GM23338 (cell line): ENCODE results near the gene CUX1. TPM values are rescaled to one million over a fixed set of nuclear protein-coding genes. Genes with fewer than 3 reads are reported as not detected.

Experiments used
- ATAC-seq: fragments of 200-7000 bp; cut with Tn5 transposase; 3 replicates; pipeline ENCODE4 v1.9.1; 2020
- DNase-seq: peaks from one replicate; pipeline ENCODE4 v3.0.0-alpha.2; 2015; ENCODE audit warnings: low spot score
- H2AFZ ChIP-seq: fragments of 200-600 bp; sonication (generic); 2 replicates; pipeline ENCODE4 v1.8.0; 2016; ENCODE audit warnings: antibody characterized with exemption, mild to moderate bottlenecking, moderate library complexity
- H3F3A ChIP-seq: fragments of 200-600 bp; sonication (generic); replicated peaks from 2 replicates; pipeline ENCODE4 v1.8.0; 2017; ENCODE audit warnings: antibody characterized with exemption, mixed run types, low read depth
- H3K27ac ChIP-seq: fragments of 200-600 bp; sonication (generic); 2 replicates; pipeline ENCODE4 v1.6.1; 2016; ENCODE audit warnings: low read depth
- H3K27me3 ChIP-seq: fragments of 200-600 bp; sonication (generic); 2 replicates; pipeline ENCODE4 v1.8.0; 2016; ENCODE audit warnings: mild to moderate bottlenecking, mixed run types, moderate library complexity; ENCODE audit not compliant: insufficient read depth
- H3K36me3 ChIP-seq: fragments of 200-600 bp; sonication (generic); 2 replicates; pipeline ENCODE4 v1.8.0; 2016; ENCODE audit warnings: mild to moderate bottlenecking; ENCODE audit not compliant: insufficient read depth
- H3K4me1 ChIP-seq: fragments of 200-600 bp; sonication (generic); 2 replicates; pipeline ENCODE4 v1.8.0; 2016; ENCODE audit warnings: mild to moderate bottlenecking, moderate library complexity; ENCODE audit not compliant: insufficient read depth
- H3K4me2 ChIP-seq: fragments of 200-600 bp; sonication (generic); 2 replicates; pipeline ENCODE4 v1.7.1; 2017; ENCODE audit warnings: mixed run types
- H3K4me3 ChIP-seq: fragments of 200-600 bp; sonication (generic); 2 replicates; pipeline ENCODE4 v1.6.1; 2016; ENCODE audit warnings: mixed run types
- H3K79me2 ChIP-seq: fragments of 200-600 bp; sonication (generic); replicated peaks from 2 replicates; pipeline ENCODE4 v1.8.0; 2017; ENCODE audit warnings: mild to moderate bottlenecking; ENCODE audit not compliant: insufficient read depth
- H3K9me2 ChIP-seq: fragments of 200-600 bp; sonication (generic); 2 replicates; pipeline ENCODE4 v1.8.0; 2017; ENCODE audit not compliant: insufficient read depth
- H4K20me1 ChIP-seq: fragments of 200-600 bp; sonication (generic); replicated peaks from 2 replicates; pipeline ENCODE4 v1.8.0; 2017; ENCODE audit warnings: mild to moderate bottlenecking; ENCODE audit not compliant: insufficient read depth
- H3K27ac Mint-ChIP-seq: 2 replicates; pipeline ENCODE4 v1.8.0; 2020; ENCODE audit warnings: inconsistent platforms, mild to moderate bottlenecking, moderate library complexity, mixed read lengths
- H3K27me3 Mint-ChIP-seq: 3 replicates; pipeline ENCODE4 v1.8.0; 2022; ENCODE audit warnings: low read depth, mild to moderate bottlenecking, moderate library complexity, mixed read lengths, inconsistent platforms; ENCODE audit not compliant: insufficient read depth, poor library complexity
- H3K36me3 Mint-ChIP-seq: 3 replicates; pipeline ENCODE4 v1.8.0; 2021; ENCODE audit warnings: low read depth, mild to moderate bottlenecking, inconsistent platforms, moderate library complexity, mixed read lengths
- H3K4me1 Mint-ChIP-seq: 3 replicates; pipeline ENCODE4 v1.8.0; 2020; ENCODE audit warnings: mild to moderate bottlenecking, inconsistent platforms, mixed read lengths
- H3K4me3 Mint-ChIP-seq: 3 replicates; pipeline ENCODE4 v1.8.0; 2021; ENCODE audit warnings: moderate library complexity, mild to moderate bottlenecking, inconsistent platforms, mixed read lengths
- H3K9me3 Mint-ChIP-seq: 3 replicates; pipeline ENCODE4 v1.8.0; 2020; ENCODE audit warnings: moderate library complexity, mild to moderate bottlenecking, inconsistent platforms, mixed read lengths
- CREB1 ChIP-seq: fragments of 250-450 bp; sonication (Bioruptor Pico); IDR thresholded peaks from 2 replicates; pipeline ENCODE4 v1.5.0; 2020; ENCODE audit warnings: low read depth, mild to moderate bottlenecking, moderate library complexity
- EZH2 ChIP-seq: fragments of 200-600 bp; sonication (generic); IDR thresholded peaks from one replicate; pipeline ENCODE4 v1.8.0; 2017; ENCODE audit warnings: antibody characterized with exemption, mild to moderate bottlenecking, low read depth; ENCODE audit not compliant: unreplicated experiment
- EZH2phosphoT487 ChIP-seq: fragments of 200-600 bp; sonication (generic); IDR thresholded peaks from one replicate; pipeline ENCODE4 v1.8.1; 2018; ENCODE audit warnings: antibody characterized with exemption; ENCODE audit not compliant: unreplicated experiment
- JUNB ChIP-seq: IDR thresholded peaks from one replicate; pipeline ENCODE4 v1.6.1; 2016; ENCODE audit warnings: antibody characterized with exemption; ENCODE audit not compliant: unreplicated experiment
- NANOG ChIP-seq: IDR thresholded peaks from 2 replicates; pipeline ENCODE4 v1.6.1; 2016; ENCODE audit warnings: antibody characterized with exemption, borderline replicate concordance
- POLR2AphosphoS5 ChIP-seq: IDR thresholded peaks from 2 replicates; pipeline ENCODE4 v1.6.1; 2016; ENCODE audit warnings: antibody characterized with exemption, low read depth
- REST ChIP-seq: IDR thresholded peaks from one replicate; pipeline ENCODE4 v1.6.1; 2018; ENCODE audit warnings: antibody characterized with exemption; ENCODE audit not compliant: unreplicated experiment
- STAT1 ChIP-seq: IDR thresholded peaks from one replicate; pipeline ENCODE4 v1.6.1; 2016; ENCODE audit warnings: antibody characterized with exemption; ENCODE audit not compliant: unreplicated experiment
- ZNF114 ChIP-seq: fragments of 250-450 bp; sonication (Bioruptor Pico); IDR thresholded peaks from 2 replicates; pipeline ENCODE4 v1.5.0; 2020; ENCODE audit warnings: mild to moderate bottlenecking, moderate library complexity
- ZNF331 ChIP-seq: fragments of 250-450 bp; sonication (Bioruptor Pico); IDR thresholded peaks from 2 replicates; pipeline ENCODE4 v1.5.0; 2020; ENCODE audit warnings: low read depth, mild to moderate bottlenecking, moderate library complexity
- polyA plus RNA-seq: library from polyadenylated mRNA; unstranded; fragments of >200 nt; fragmentation: Nextera tagmentation; extraction: Ambion mirVana; gene quantifications from 2 replicates; pipeline ENCODE4 v1.2.1, GENCODE V29; 2016
- total RNA-seq: library from RNA; depleted of rRNA; stranded (reverse); fragments of >200 nt; shearing (Covaris generic); gene quantifications from 2 replicates; pipeline ENCODE4 v1.2.3, GENCODE V29; 2014
- TF ChIP-seq, protein P1 (sequence below), 2 experiments: fragments of 200-600 bp in 1 of 2; sonication (generic) in 1 of 2; conservative IDR thresholded peaks; 2 replicates each; pipeline versions ENCODE4 v1.5.1 to v1.6.1; 2016 to 2017; ENCODE audit warnings: antibody characterized with exemption in 2 of 2, low read depth in 2 of 2, mild to moderate bottlenecking in 2 of 2, moderate library complexity in 1 of 2
- TF ChIP-seq, protein P2 (sequence below): fragments of 250-450 bp; sonication (Bioruptor Pico); IDR thresholded peaks from 2 replicates; pipeline ENCODE4 v1.5.0; 2020; ENCODE audit warnings: mild to moderate bottlenecking, moderate library complexity
- TF ChIP-seq, protein P3 (sequence below): IDR thresholded peaks from 2 replicates; pipeline ENCODE4 v1.6.1; 2016; ENCODE audit warnings: antibody characterized with exemption

CUX1 gene
- total and polyA plus RNA-seq, 2 experiments from 2014 or later, result 49.9 to 64.0 TPM

DNA sequence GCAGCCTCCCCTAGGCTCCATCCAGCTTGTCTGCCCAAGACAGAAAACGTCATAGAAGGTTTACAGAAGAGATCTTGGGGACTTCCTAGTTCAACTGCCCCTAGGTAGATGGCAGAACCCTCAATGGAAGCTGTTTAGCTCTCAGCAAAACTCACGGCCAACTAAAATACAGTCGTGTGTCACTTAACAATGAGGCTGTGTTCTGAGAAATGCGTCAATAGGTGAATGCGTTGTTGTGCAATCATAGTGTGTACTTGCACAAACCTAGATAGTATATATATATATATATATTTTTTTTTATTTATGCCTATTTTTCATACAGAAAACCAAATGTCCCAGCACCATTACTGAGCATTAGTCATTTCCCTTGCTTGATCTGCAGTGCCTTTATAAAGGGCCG is 368.9 kb downstream of the CUX1 start:
- Mint-ChIP-seq H3K27ac (no peak overlapping the region; the same call in 1 of the 2 replicates), H3K27me3 (peaks cover 17% of the 10 kb centered on the region), H3K36me3 (peaks cover 37% of the 10 kb centered on the region), H3K9me3 (no peaks in the 10 kb centered on the region), H3K4me3 (no peak overlapping the region), H3K4me1 (peaks cover 17% of the 10 kb centered on the region)
- DNase-seq (no peak), ATAC-seq (no peak)
- no peaks in the 10 kb centered on the region for H3F3A ChIP-seq
- no peaks in the 10 kb centered on the region for H4K20me1 ChIP-seq
- H2AFZ ChIP-seq, result no peak overlapping the region
- H3K4me2 ChIP-seq, result no peak overlapping the region
- H3K79me2 ChIP-seq, result no peaks in the 10 kb centered on the region
- no peaks in the 10 kb centered on the region for H3K27me3 ChIP-seq
- H3K36me3 ChIP-seq, result peaks cover 4% of the 10 kb centered on the region; the same call in 1 of the 2 replicates
- peaks cover 13% of the 10 kb centered on the region for H3K4me1 ChIP-seq
- TF ChIP-seq JUNB (no peak), CREB1 (CRISPR knock-in tag) (no peak), EZH2 (no peak), EZH2phosphoT487 (no peak), ZNF331 (no peak), STAT1 (no peak), POLR2AphosphoS5 (no peak), REST (no peak), ZNF114 (CRISPR knock-in tag) (no peak), NANOG (no peak)
- TF ChIP-seq, protein P1, sequence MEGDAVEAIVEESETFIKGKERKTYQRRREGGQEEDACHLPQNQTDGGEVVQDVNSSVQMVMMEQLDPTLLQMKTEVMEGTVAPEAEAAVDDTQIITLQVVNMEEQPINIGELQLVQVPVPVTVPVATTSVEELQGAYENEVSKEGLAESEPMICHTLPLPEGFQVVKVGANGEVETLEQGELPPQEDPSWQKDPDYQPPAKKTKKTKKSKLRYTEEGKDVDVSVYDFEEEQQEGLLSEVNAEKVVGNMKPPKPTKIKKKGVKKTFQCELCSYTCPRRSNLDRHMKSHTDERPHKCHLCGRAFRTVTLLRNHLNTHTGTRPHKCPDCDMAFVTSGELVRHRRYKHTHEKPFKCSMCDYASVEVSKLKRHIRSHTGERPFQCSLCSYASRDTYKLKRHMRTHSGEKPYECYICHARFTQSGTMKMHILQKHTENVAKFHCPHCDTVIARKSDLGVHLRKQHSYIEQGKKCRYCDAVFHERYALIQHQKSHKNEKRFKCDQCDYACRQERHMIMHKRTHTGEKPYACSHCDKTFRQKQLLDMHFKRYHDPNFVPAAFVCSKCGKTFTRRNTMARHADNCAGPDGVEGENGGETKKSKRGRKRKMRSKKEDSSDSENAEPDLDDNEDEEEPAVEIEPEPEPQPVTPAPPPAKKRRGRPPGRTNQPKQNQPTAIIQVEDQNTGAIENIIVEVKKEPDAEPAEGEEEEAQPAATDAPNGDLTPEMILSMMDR (conservative IDR thresholded peaks at IDR 0.05; ENCODE audit: low read depth in 2 of 2), result no peak
- TF ChIP-seq, protein P2, sequence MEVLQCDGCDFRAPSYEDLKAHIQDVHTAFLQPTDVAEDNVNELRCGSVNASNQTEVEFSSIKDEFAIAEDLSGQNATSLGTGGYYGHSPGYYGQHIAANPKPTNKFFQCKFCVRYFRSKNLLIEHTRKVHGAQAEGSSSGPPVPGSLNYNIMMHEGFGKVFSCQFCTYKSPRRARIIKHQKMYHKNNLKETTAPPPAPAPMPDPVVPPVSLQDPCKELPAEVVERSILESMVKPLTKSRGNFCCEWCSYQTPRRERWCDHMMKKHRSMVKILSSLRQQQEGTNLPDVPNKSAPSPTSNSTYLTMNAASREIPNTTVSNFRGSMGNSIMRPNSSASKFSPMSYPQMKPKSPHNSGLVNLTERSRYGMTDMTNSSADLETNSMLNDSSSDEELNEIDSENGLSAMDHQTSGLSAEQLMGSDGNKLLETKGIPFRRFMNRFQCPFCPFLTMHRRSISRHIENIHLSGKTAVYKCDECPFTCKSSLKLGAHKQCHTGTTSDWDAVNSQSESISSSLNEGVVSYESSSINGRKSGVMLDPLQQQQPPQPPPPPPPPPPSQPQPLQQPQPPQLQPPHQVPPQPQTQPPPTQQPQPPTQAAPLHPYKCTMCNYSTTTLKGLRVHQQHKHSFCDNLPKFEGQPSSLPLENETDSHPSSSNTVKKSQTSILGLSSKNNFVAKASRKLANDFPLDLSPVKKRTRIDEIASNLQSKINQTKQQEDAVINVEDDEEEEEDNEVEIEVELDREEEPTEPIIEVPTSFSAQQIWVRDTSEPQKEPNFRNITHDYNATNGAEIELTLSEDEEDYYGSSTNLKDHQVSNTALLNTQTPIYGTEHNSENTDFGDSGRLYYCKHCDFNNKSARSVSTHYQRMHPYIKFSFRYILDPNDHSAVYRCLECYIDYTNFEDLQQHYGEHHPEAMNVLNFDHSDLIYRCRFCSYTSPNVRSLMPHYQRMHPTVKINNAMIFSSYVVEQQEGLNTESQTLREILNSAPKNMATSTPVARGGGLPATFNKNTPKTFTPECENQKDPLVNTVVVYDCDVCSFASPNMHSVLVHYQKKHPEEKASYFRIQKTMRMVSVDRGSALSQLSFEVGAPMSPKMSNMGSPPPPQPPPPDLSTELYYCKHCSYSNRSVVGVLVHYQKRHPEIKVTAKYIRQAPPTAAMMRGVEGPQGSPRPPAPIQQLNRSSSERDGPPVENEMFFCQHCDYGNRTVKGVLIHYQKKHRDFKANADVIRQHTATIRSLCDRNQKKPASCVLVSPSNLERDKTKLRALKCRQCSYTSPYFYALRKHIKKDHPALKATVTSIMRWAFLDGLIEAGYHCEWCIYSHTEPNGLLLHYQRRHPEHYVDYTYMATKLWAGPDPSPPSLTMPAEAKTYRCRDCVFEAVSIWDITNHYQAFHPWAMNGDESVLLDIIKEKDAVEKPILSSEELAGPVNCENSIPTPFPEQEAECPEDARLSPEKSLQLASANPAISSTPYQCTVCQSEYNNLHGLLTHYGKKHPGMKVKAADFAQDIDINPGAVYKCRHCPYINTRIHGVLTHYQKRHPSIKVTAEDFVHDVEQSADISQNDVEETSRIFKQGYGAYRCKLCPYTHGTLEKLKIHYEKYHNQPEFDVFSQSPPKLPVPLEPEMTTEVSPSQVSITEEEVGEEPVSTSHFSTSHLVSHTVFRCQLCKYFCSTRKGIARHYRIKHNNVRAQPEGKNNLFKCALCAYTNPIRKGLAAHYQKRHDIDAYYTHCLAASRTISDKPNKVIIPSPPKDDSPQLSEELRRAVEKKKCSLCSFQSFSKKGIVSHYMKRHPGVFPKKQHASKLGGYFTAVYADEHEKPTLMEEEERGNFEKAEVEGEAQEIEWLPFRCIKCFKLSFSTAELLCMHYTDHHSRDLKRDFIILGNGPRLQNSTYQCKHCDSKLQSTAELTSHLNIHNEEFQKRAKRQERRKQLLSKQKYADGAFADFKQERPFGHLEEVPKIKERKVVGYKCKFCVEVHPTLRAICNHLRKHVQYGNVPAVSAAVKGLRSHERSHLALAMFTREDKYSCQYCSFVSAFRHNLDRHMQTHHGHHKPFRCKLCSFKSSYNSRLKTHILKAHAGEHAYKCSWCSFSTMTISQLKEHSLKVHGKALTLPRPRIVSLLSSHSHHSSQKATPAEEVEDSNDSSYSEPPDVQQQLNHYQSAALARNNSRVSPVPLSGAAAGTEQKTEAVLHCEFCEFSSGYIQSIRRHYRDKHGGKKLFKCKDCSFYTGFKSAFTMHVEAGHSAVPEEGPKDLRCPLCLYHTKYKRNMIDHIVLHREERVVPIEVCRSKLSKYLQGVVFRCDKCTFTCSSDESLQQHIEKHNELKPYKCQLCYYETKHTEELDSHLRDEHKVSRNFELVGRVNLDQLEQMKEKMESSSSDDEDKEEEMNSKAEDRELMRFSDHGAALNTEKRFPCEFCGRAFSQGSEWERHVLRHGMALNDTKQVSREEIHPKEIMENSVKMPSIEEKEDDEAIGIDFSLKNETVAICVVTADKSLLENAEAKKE (CRISPR knock-in tag), result no peak
- TF ChIP-seq, protein P3, sequence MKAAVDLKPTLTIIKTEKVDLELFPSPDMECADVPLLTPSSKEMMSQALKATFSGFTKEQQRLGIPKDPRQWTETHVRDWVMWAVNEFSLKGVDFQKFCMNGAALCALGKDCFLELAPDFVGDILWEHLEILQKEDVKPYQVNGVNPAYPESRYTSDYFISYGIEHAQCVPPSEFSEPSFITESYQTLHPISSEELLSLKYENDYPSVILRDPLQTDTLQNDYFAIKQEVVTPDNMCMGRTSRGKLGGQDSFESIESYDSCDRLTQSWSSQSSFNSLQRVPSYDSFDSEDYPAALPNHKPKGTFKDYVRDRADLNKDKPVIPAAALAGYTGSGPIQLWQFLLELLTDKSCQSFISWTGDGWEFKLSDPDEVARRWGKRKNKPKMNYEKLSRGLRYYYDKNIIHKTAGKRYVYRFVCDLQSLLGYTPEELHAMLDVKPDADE, result no peak
- no peak overlapping the region for H3K4me3 ChIP-seq
- H3K27ac ChIP-seq, result no peak overlapping the region
- H3K9me2 ChIP-seq, result no peaks in the 10 kb centered on the region
